DOHH2 (cell line): Measurements from ENCODE around the gene HTR1E.

Source experiments
- H3F3A ChIP-seq: fragments of 200-600 bp; sonication (generic), shearing (Covaris generic); 2 replicates; pipeline ENCODE4 v1.6.0; 2016; ENCODE audit warnings: antibody characterized with exemption, mild to moderate bottlenecking; ENCODE audit not compliant: control insufficient read depth, insufficient read depth
- H3K27ac ChIP-seq: fragments of 200-600 bp; sonication (generic); 2 replicates; pipeline ENCODE4 v1.5.1; 2014; ENCODE audit warnings: low read depth, mild to moderate bottlenecking, low read length, moderate library complexity
- H3K27me3 ChIP-seq: fragments of 200-600 bp; sonication (generic); 2 replicates; pipeline ENCODE4 v1.6.1; 2014; ENCODE audit warnings: mild to moderate bottlenecking, low read length, mixed read lengths; ENCODE audit not compliant: control insufficient read depth
- H3K36me3 ChIP-seq: fragments of 200-600 bp; sonication (generic); 2 replicates; pipeline ENCODE4 v1.6.1; 2014; ENCODE audit warnings: mild to moderate bottlenecking, low read length, moderate library complexity, mixed read lengths; ENCODE audit not compliant: control insufficient read depth
- H3K4me1 ChIP-seq: fragments of 200-600 bp; sonication (generic); 2 replicates; pipeline ENCODE4 v1.6.1; 2014; ENCODE audit warnings: mild to moderate bottlenecking, low read length, mixed read lengths; ENCODE audit not compliant: control insufficient read depth
- H3K4me2 ChIP-seq: fragments of 200-600 bp; sonication (generic); 2 replicates; pipeline ENCODE4 v1.6.0; 2014; ENCODE audit warnings: mild to moderate bottlenecking, low read length, moderate library complexity
- H3K4me3 ChIP-seq: fragments of 200-600 bp; sonication (generic); 2 replicates; pipeline ENCODE4 v1.5.1; 2014; ENCODE audit warnings: mild to moderate bottlenecking, low read length, mixed read lengths
- H3K79me2 ChIP-seq: fragments of 200-600 bp; sonication (generic); 2 replicates; pipeline ENCODE4 v1.6.1; 2014; ENCODE audit warnings: mild to moderate bottlenecking, low read length, mixed read lengths; ENCODE audit not compliant: control insufficient read depth
- H3K9me2 ChIP-seq: fragments of 200-600 bp; sonication (generic); replicated peaks from 2 replicates; pipeline ENCODE4 v1.6.1; 2014; ENCODE audit warnings: mild to moderate bottlenecking, low read length, mixed read lengths; ENCODE audit not compliant: control insufficient read depth
- H3K9me3 ChIP-seq: fragments of 200-600 bp; sonication (generic); 2 replicates; pipeline ENCODE4 v1.6.1; 2014; ENCODE audit warnings: antibody characterized with exemption, low read length, mixed read lengths; ENCODE audit not compliant: control insufficient read depth, insufficient read depth
- H4K20me1 ChIP-seq: fragments of 200-600 bp; sonication (generic); 2 replicates; pipeline ENCODE4 v1.6.0; 2014; ENCODE audit warnings: low read depth, mild to moderate bottlenecking, antibody characterized with exemption, low read length, moderate library complexity; ENCODE audit not compliant: control insufficient read depth, insufficient read depth
- CTCF ChIP-seq: fragments of 200-600 bp; sonication (generic); IDR thresholded peaks from one replicate; pipeline ENCODE4 v1.5.1; 2014; ENCODE audit warnings: antibody characterized with exemption, mild to moderate bottlenecking, low read depth, low read length; ENCODE audit not compliant: poor library complexity, severe bottlenecking
- EZH2phosphoT487 ChIP-seq: fragments of 200-600 bp; sonication (generic); IDR thresholded peaks from 2 replicates; pipeline ENCODE4 v1.6.1; 2017; ENCODE audit warnings: borderline replicate concordance, mild to moderate bottlenecking, antibody characterized with exemption, low read length, moderate library complexity, mixed read lengths

Gene HTR1E

GRCh38 chr6:86936834-86937218 lies 502 bp upstream of the HTR1E start:
- Histone ChIP-seq H4K20me1 (no peaks in the 10 kb centered on the region), H3K79me2 (no peaks in the 10 kb centered on the region), H3K4me2 (no peak overlapping the region), H3K27ac (no peak overlapping the region), H3K4me1 (peaks cover 10% of the 10 kb centered on the region), H3K9me3 (no peaks in the 10 kb centered on the region), H3K4me3 (no peak overlapping the region), H3K36me3 (no peaks in the 10 kb centered on the region), H3K9me2 (no peaks in the 10 kb centered on the region), H3F3A (no peaks in the 10 kb centered on the region), H3K27me3 (no peaks in the 10 kb centered on the region)
- TF ChIP-seq EZH2phosphoT487 (no peak), CTCF (no peak)

- Histone ChIP-seq H3K79me2 (no peaks in the 10 kb centered on the region), H3K27me3 (no peaks in the 10 kb centered on the region), H3K4me2 (no peak overlapping the region), H3K4me3 (no peak overlapping the region), H3K27ac (no peak overlapping the region), H3K4me1 (peaks cover 10% of the 10 kb centered on the region), H3K9me2 (no peaks in the 10 kb centered on the region), H3K9me3 (no peaks in the 10 kb centered on the region), H3F3A (no peaks in the 10 kb centered on the region), H3K36me3 (no peaks in the 10 kb centered on the region), H4K20me1 (no peaks in the 10 kb centered on the region)
- TF ChIP-seq EZH2phosphoT487 (no peak), CTCF (no peak)
These were observed 1.5 kb downstream of the HTR1E start for GRCh38 chr6:86938814-86939213.

GRCh38 chr6:86941461-86941860 lies 4.1 kb downstream of the HTR1E start:
- Histone ChIP-seq H3K4me3 (no peak overlapping the region), H3K27ac (no peak overlapping the region), H3F3A (no peaks in the 10 kb centered on the region), H3K9me2 (no peaks in the 10 kb centered on the region), H3K27me3 (no peaks in the 10 kb centered on the region), H4K20me1 (no peaks in the 10 kb centered on the region), H3K4me1 (no peaks in the 10 kb centered on the region), H3K79me2 (no peaks in the 10 kb centered on the region), H3K36me3 (no peaks in the 10 kb centered on the region), H3K9me3 (no peaks in the 10 kb centered on the region), H3K4me2 (no peak overlapping the region)
- TF ChIP-seq EZH2phosphoT487 = no peak
- no peak for TF ChIP-seq CTCF
